Transverse colon (tissue), 4 donors: ENCODE measurements around the gene PACRG. TPM values are rescaled to one million over a fixed set of nuclear protein-coding genes. Genes with fewer than 3 reads are reported as not detected.

Source experiments
- DNase-seq: peaks from one replicate; pipeline ENCODE4 v3.0.0-alpha.2; 2019
- H3K27ac ChIP-seq, 4 donors: fragments of 200-600 bp; sonication (generic); 2 replicates each; pipeline ENCODE4 v1.5.1; 2016 to 2018; ENCODE audit warnings: inconsistent platforms in 4 of 4
- H3K27me3 ChIP-seq: fragments of 200-600 bp; sonication (generic); 2 replicates; pipeline ENCODE4 v1.5.1; 2017; ENCODE audit warnings: inconsistent platforms
- H3K36me3 ChIP-seq, 4 donors: fragments of 200-600 bp; sonication (generic); 2 replicates each; pipeline ENCODE4 v1.5.1; 2017 to 2019; ENCODE audit warnings: inconsistent platforms in 4 of 4
- H3K4me1 ChIP-seq, 4 donors: fragments of 200-600 bp; sonication (generic); 2 replicates each; pipeline ENCODE4 v1.5.1; 2017 to 2020; ENCODE audit warnings: inconsistent platforms in 4 of 4
- H3K4me3 ChIP-seq, 4 donors: fragments of 200-600 bp; sonication (generic); 1 replicate in 1 of 4; 2 replicates in 3 of 4; pipeline versions ENCODE4 v1.5.1 to v1.6.1; 2017 to 2019; ENCODE audit warnings: inconsistent platforms in 4 of 4
- H3K9me3 ChIP-seq, 2 donors: fragments of 200-600 bp; sonication (generic); 2 replicates each; pipeline ENCODE4 v1.5.1; 2017 to 2019; ENCODE audit warnings: inconsistent platforms in 2 of 2
- EP300 ChIP-seq: sonication (generic); formaldehyde crosslinking; IDR thresholded peaks from one replicate; pipeline ENCODE4 v1.6.1; 2017; ENCODE audit warnings: antibody characterized with exemption, low read depth
- POLR2A ChIP-seq: fragments of 450-650 bp; IDR thresholded peaks from one replicate; pipeline ENCODE4 v1.6.1; 2016; ENCODE audit warnings: antibody characterized with exemption, mild to moderate bottlenecking, moderate library complexity
- POLR2AphosphoS5 ChIP-seq, 3 donors: sonication (generic); formaldehyde crosslinking; IDR thresholded peaks; one replicate each; pipeline ENCODE4 v1.6.1; 2016; ENCODE audit warnings: antibody characterized with exemption in 3 of 3
- WGBS, 2 donors: methylation state at CpG; one replicate each; pipeline ENCODE4 v1.1.5; 2018; ENCODE audit warnings: low coverage in 1 of 2; 5-methylcytosine and 5-hydroxymethylcytosine counted together
- in situ Hi-C, 4 donors: fragments of 200-750 bp; cut with MboI; loops; one replicate each; pipeline versions ENCODE4 v1.15.0 to v1.15.1; 2017; ENCODE audit warnings: low sequenced_read_pairs in 3 of 4, low pct_ligation_motif_present in 1 of 4, low pct_unique_long_range_greater_than_20kb in 1 of 4
- intact Hi-C: fragments of 100-400 bp; cut with DNase I; formaldehyde crosslinking; loops from one replicate; pipeline ENCODE4 v1.15.1; 2023; ENCODE audit warnings: low total_unique reads
- total RNA-seq, 4 donors: library from RNA; depleted of rRNA; stranded (reverse); fragments of >200 nt; gene quantifications; one replicate each; pipeline ENCODE4 v1.1.0, GENCODE V29; 2016
- TF ChIP-seq, protein P1 (sequence below), 5 experiments: fragments of 200-600 bp in 3 of 5; fragments of 450-650 bp in 2 of 5; sonication (generic) in 3 of 5; IDR thresholded peaks; 1 replicate in 2 of 5; 2 replicates in 3 of 5; pipeline ENCODE4 v1.5.1; 2016 to 2017; ENCODE audit warnings: antibody characterized with exemption in 5 of 5, inconsistent platforms in 3 of 5, mild to moderate bottlenecking in 2 of 5, moderate library complexity in 1 of 5

The PACRG gene
- total RNA-seq, 4 donors from 2014 or later: 1.2 to 13.8 (median 1.4) TPM; not detected in 1

DNA sequence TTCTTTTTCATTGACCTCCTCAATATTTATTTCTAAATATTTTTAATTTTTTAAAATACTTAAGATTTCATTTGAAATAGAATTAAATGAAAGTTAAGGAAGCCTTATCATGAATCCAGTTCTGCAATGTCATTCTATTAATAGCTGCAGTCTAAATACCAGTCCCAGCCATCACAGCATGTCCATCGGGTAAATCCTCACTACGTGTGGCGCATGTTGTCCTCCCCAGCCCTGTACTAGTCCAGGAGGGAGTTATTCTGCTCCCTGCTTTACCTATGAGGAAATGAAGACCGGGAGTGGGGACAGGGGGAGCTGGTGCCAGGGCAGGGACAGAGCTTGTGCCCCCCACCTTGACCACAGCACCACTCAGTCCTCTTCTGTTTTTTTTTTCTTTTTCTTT lies 561.7 kb downstream of the PACRG start:
- WGBS, 2 donors: 87 to 100% methylated on average over 1 to 4 of the region's 4 CpGs

DNA sequence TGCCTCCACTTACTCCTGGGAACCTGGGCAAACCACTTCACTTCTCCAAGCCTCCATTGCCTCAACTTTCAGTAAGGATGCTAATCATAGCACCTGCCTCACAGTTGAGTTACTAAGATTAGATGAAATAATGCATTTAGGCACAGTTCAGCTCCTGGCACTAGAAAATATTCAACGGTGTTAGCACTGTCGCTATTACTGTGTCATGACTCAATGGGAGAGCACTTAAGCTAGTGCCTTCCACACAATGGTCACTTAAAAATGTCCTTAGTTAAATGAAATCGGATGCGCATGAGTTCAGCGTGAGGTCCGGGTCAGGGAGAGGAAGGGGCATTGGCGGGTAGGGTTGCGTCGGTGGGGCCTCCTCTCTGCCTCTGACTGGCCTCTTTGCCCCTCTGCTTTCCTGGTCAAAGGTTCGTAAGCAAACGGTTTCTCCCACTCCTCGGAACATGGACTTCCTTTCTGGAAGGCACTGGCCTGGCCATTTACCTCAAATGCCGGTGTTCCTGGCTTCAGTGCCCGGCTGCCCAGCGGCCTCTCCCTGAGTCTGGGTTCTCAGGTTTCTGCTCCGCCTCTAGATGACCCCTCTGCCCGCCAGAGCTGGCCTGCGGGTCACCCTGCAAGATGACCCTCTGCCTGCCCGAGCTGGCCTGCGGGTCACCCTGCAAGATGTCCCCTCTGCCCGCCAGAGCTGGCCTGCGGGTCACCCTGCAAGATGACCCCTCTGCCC lies 562.9 kb downstream of the PACRG start:
- intact Hi-C loops: no loop called here
- 89% methylated on average over 22 of the region's 22 CpGs; no CpG with 5 or more reads in 1 of the 2 donors for WGBS, 2 donors

More for the DNA sequence above, 561.7 kb downstream of the PACRG start:
- no peaks in the 10 kb centered on the region for H3K36me3 ChIP-seq
- in situ Hi-C loops (no loop called here), intact Hi-C loops (no loop called here)
- H3K27me3 ChIP-seq: no peaks in the 10 kb centered on the region
- H3K4me1 ChIP-seq: no peaks in the 10 kb centered on the region
- H3K27ac ChIP-seq: no peak overlapping the region
- no peak for TF ChIP-seq POLR2A
- TF ChIP-seq, protein P1, sequence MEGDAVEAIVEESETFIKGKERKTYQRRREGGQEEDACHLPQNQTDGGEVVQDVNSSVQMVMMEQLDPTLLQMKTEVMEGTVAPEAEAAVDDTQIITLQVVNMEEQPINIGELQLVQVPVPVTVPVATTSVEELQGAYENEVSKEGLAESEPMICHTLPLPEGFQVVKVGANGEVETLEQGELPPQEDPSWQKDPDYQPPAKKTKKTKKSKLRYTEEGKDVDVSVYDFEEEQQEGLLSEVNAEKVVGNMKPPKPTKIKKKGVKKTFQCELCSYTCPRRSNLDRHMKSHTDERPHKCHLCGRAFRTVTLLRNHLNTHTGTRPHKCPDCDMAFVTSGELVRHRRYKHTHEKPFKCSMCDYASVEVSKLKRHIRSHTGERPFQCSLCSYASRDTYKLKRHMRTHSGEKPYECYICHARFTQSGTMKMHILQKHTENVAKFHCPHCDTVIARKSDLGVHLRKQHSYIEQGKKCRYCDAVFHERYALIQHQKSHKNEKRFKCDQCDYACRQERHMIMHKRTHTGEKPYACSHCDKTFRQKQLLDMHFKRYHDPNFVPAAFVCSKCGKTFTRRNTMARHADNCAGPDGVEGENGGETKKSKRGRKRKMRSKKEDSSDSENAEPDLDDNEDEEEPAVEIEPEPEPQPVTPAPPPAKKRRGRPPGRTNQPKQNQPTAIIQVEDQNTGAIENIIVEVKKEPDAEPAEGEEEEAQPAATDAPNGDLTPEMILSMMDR (IDR thresholded peaks at IDR 0.05): no peak
- TF ChIP-seq EP300: no peak
- TF ChIP-seq POLR2AphosphoS5 (IDR thresholded peaks at IDR 0.05): no peak
- H3K4me3 ChIP-seq: no peak overlapping the region
- no peak for DNase-seq
- H3K9me3 ChIP-seq: no peaks in the 10 kb centered on the region

DNA sequence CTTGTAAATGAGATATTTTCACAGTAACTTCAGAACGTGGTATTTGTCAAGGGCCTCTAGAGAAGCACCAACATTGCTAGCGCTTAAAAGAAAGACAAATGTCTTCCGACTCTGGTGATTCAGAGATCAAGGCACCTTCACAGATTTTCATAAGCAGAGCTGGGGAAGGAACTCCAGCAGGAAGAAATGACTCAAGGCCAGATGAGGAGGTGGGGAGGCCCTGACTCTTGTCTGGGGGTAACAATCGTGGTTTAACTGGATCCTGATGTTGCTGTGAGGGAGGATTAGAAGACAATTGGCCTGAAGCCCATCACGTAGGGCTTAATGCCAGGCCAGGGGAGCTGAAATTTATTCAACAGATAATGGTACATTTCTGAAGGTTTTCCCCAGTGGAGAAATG lies 563.8 kb downstream of the PACRG start:
- H3K9me3 ChIP-seq: no peaks in the 10 kb centered on the region
- H3K4me3 ChIP-seq: no peak overlapping the region
- WGBS, 2 donors: 77 to 78% methylated on average over 5 of the region's 5 CpGs
- no peak for TF ChIP-seq EP300
- no peak for TF ChIP-seq POLR2A
- no peak for TF ChIP-seq POLR2AphosphoS5 (IDR thresholded peaks at IDR 0.05)
- TF ChIP-seq, protein P1 (IDR thresholded peaks at IDR 0.05): no peak
- in situ Hi-C loops: no loop called here
- no peaks in the 10 kb centered on the region for H3K4me1 ChIP-seq
- no peaks in the 10 kb centered on the region for H3K27me3 ChIP-seq
- no peak overlapping the region for H3K27ac ChIP-seq
- intact Hi-C loops: no loop called here
- no peak for DNase-seq
- H3K36me3 ChIP-seq: no peaks in the 10 kb centered on the region

More for the DNA sequence above, 562.9 kb downstream of the PACRG start:
- DNase-seq: no peak
- in situ Hi-C loops: no loop called here
- no peaks in the 10 kb centered on the region for H3K9me3 ChIP-seq
- no peaks in the 10 kb centered on the region for H3K27me3 ChIP-seq
- no peak overlapping the region for H3K4me3 ChIP-seq
- H3K36me3 ChIP-seq: no peaks in the 10 kb centered on the region
- no peaks in the 10 kb centered on the region for H3K4me1 ChIP-seq
- TF ChIP-seq POLR2A: no peak
- no peak for TF ChIP-seq POLR2AphosphoS5 (IDR thresholded peaks at IDR 0.05)
- TF ChIP-seq, protein P1 (IDR thresholded peaks at IDR 0.05): no peak
- TF ChIP-seq EP300: no peak
- no peak overlapping the region for H3K27ac ChIP-seq

DNA sequence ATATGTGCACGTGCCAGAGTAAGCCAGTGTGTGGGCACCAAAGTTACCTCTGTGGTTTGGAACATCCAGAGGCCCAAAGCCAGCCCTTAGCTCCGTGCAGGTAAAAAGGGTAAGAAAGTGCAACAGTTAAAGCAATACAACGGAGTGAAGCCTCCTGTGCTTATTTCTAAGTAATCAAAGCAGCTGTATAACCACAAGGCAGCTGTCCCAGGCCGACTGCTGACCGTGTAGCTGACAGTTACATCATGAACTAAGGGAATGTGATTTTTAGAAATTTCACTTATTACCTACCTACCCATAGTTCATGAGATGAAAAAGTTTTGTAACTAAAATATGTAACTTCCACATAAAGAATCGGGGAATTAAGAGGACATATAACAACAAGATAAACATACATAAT lies 565.5 kb downstream of the PACRG start:
- DNase-seq: no peak
- intact Hi-C loops (no loop called here), in situ Hi-C loops (no loop called here)
- no peaks in the 10 kb centered on the region for H3K36me3 ChIP-seq
- WGBS, 2 donors: 65 to 67% methylated on average over 6 of the region's 6 CpGs
- no peaks in the 10 kb centered on the region for H3K27me3 ChIP-seq
- H3K4me3 ChIP-seq: no peak overlapping the region
- no peak for TF ChIP-seq EP300
- TF ChIP-seq POLR2AphosphoS5 (IDR thresholded peaks at IDR 0.05): no peak
- TF ChIP-seq, protein P1 (IDR thresholded peaks at IDR 0.05): no peak
- TF ChIP-seq POLR2A: no peak
- no peaks in the 10 kb centered on the region for H3K9me3 ChIP-seq
- H3K27ac ChIP-seq: no peak overlapping the region
- no peaks in the 10 kb centered on the region for H3K4me1 ChIP-seq
